Osteocyte (in vitro differentiated cells): ENCODE measurements around the gene SCO2. TPM values are rescaled to one million over a fixed set of nuclear protein-coding genes. Genes with fewer than 3 reads are reported as not detected.
A peak's percentile ranks its signal among the peaks of the same experiment; 100 is the strongest.

Experiments
- DNase-seq: peaks from one replicate; pipeline ENCODE4 v3.0.0; 2021; ENCODE audit warnings: mixed read lengths; ENCODE audit not compliant: unreplicated experiment; ENCODE audit errors: extremely low spot score
- H3K27ac Mint-ChIP-seq: one replicate; pipeline ENCODE4 v1.8.0; 2021; ENCODE audit warnings: mild to moderate bottlenecking, mixed read lengths; ENCODE audit not compliant: unreplicated experiment
- H3K27me3 Mint-ChIP-seq: one replicate; pipeline ENCODE4 v1.8.0; 2021; ENCODE audit warnings: mixed read lengths; ENCODE audit not compliant: unreplicated experiment
- H3K36me3 Mint-ChIP-seq: one replicate; pipeline ENCODE4 v1.8.0; 2021; ENCODE audit warnings: mixed read lengths; ENCODE audit not compliant: unreplicated experiment
- H3K4me1 Mint-ChIP-seq: one replicate; pipeline ENCODE4 v1.8.0; 2021; ENCODE audit warnings: mixed read lengths; ENCODE audit not compliant: unreplicated experiment
- H3K4me3 Mint-ChIP-seq: one replicate; pipeline ENCODE4 v1.8.0; 2021; ENCODE audit warnings: mild to moderate bottlenecking, moderate library complexity, mixed read lengths; ENCODE audit not compliant: unreplicated experiment
- H3K9me3 Mint-ChIP-seq: one replicate; pipeline ENCODE4 v1.8.0; 2021; ENCODE audit warnings: mixed read lengths; ENCODE audit not compliant: unreplicated experiment
- total RNA-seq: library from RNA; stranded (reverse); gene quantifications from 2 replicates; pipeline ENCODE4 v1.2.1, GENCODE V29; 2021
- TF ChIP-seq, protein P1 (sequence below): fragments of 200-600 bp; sonication (generic); IDR thresholded peaks from 2 replicates; pipeline ENCODE4 v1.5.0; 2021; ENCODE audit warnings: antibody characterized with exemption, mild to moderate bottlenecking, moderate library complexity

The SCO2 gene
- total RNA-seq, 1 donor from 2014 or later: not detected

DNA sequence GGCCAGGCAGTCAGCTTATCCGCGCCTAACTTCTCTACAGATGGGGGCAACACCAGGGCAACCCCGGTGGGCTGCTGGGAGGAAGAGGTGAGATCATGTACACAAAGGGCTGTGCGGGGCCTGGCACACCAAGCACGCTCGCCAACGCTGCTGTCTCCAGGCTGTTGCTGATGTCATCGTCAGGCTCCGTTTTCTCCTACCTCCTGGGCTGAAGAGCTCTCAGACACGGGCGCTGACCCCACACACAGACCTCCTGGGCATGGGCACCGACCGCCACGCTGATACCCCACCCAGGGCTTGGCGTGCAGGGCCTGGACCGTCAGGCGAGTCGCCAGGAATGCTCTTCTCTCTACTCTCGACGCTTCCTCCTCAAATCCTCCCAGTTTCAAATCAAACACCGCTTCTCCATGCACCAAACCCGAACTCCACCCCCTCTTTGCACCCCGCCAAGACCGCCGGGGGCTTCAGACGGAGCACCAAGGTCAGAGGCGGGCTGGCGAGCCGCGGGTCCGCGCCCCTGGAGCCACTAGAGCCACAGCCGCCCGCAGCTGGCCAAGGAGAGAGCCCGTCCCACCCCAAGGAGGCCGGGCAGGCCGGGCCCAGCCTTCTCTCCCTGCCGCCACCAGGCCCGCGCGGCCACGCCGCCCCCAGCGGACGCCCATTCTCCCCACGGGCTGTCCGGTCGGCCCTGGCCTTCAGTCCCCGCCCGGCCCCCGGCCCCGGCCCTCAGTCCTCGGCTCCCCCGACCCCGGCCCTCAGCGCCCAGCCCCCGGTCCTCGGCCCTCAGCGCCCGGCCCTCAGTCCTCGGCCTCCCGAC, 51.3 kb downstream of the SCO2 start:
- H3K27me3 Mint-ChIP-seq: no peaks in the 10 kb centered on the region

More for the DNA sequence above, 51.3 kb downstream of the SCO2 start:
- DNase-seq: no peak
- no peaks in the 10 kb centered on the region for H3K9me3 Mint-ChIP-seq
- peaks cover 37% of the 10 kb centered on the region for H3K4me1 Mint-ChIP-seq
- peak overlapping the region; percentile 88 for H3K27ac Mint-ChIP-seq
- H3K36me3 Mint-ChIP-seq: no peaks in the 10 kb centered on the region
- TF ChIP-seq, protein P1, sequence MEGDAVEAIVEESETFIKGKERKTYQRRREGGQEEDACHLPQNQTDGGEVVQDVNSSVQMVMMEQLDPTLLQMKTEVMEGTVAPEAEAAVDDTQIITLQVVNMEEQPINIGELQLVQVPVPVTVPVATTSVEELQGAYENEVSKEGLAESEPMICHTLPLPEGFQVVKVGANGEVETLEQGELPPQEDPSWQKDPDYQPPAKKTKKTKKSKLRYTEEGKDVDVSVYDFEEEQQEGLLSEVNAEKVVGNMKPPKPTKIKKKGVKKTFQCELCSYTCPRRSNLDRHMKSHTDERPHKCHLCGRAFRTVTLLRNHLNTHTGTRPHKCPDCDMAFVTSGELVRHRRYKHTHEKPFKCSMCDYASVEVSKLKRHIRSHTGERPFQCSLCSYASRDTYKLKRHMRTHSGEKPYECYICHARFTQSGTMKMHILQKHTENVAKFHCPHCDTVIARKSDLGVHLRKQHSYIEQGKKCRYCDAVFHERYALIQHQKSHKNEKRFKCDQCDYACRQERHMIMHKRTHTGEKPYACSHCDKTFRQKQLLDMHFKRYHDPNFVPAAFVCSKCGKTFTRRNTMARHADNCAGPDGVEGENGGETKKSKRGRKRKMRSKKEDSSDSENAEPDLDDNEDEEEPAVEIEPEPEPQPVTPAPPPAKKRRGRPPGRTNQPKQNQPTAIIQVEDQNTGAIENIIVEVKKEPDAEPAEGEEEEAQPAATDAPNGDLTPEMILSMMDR: no peak
- peak overlapping the region; percentile 90 for H3K4me3 Mint-ChIP-seq

Other genes with a start within 250 kb of the SCO2 start
- gene PLXNB2, start 218.0 kb downstream of the SCO2 start, total RNA-seq: 347 and 362 TPM in 2 replicates
- 10.4 and 10.8 TPM in 2 replicates for gene DENND6B, start 198.6 kb downstream of the SCO2 start, total RNA-seq
- 62.4 and 62.6 TPM in 2 replicates for gene PPP6R2, start 182.3 kb downstream of the SCO2 start, total RNA-seq
- 96.5 and 110 TPM in 2 replicates for gene SBF1, start 50.6 kb downstream of the SCO2 start, total RNA-seq
- gene ADM2, start 44.1 kb downstream of the SCO2 start, total RNA-seq: 20.6 and 21.1 TPM in 2 replicates
- gene MIOX, start 38.7 kb downstream of the SCO2 start, total RNA-seq: 0.76 and 1.5 TPM in 2 replicates
- 107 and 108 TPM in 2 replicates for gene LMF2, start 17.9 kb downstream of the SCO2 start, total RNA-seq
- gene NCAPH2, start 17.4 kb downstream of the SCO2 start, total RNA-seq: 46.3 and 47.0 TPM in 2 replicates
- 9.0 and 10.8 TPM in 2 replicates for gene TYMP, start 4.4 kb upstream of the SCO2 start, total RNA-seq
- gene KLHDC7B, start 20.3 kb upstream of the SCO2 start, total RNA-seq: 0.21 TPM in 1 of 2 replicates, not detected in the other
- gene SYCE3, start 37.3 kb upstream of the SCO2 start, total RNA-seq: not detected in 2 replicates
- 49.8 and 60.7 TPM in 2 replicates for gene CPT1B, start 52.8 kb upstream of the SCO2 start, total RNA-seq
- 75.4 and 79.9 TPM in 2 replicates for gene CHKB, start 57.3 kb upstream of the SCO2 start, total RNA-seq
- gene MAPK8IP2, start 75.2 kb upstream of the SCO2 start, total RNA-seq: 2.8 and 3.6 TPM in 2 replicates
- gene ARSA, start 102.6 kb upstream of the SCO2 start, total RNA-seq: 43.5 and 44.0 TPM in 2 replicates
- 4.7 and 4.8 TPM in 2 replicates for gene SHANK3, start 147.2 kb upstream of the SCO2 start, total RNA-seq
- gene ACR, start 212.6 kb upstream of the SCO2 start, total RNA-seq: not detected in 2 replicates